ENCODE measurements around the gene ZBTB8OS.

- no peak for TF ChIP-seq RXRA (IDR thresholded peaks at IDR 0.05; ENCODE audit: insufficient read depth, low read depth, low read length)
- no peak for TF ChIP-seq NANOG (IDR thresholded peaks at IDR 0.05; ENCODE audit: insufficient read depth, low read depth, low read length, poor library complexity, severe bottlenecking)
- no peak for TF ChIP-seq CTCF (IDR thresholded peaks at IDR 0.05; ENCODE audit: control extremely low read depth in 1 of 3, insufficient read depth in 1 of 3, low read depth in 1 of 3, low read length in 3 of 3)
- no peak for TF ChIP-seq CHD2 (IDR thresholded peaks at IDR 0.05; ENCODE audit: low read length)
- no peak for TF ChIP-seq RFX5 (IDR thresholded peaks at IDR 0.05; ENCODE audit: borderline replicate concordance, low read depth, low read length)
- no peak for TF ChIP-seq TAF1 (IDR thresholded peaks at IDR 0.05; ENCODE audit: low read depth, low read length)
- no peak for TF ChIP-seq ATF3 (IDR thresholded peaks at IDR 0.05; ENCODE audit: insufficient read depth, low read depth, low read length)
- TF ChIP-seq EP300 (IDR thresholded peaks at IDR 0.05; ENCODE audit: borderline replicate concordance in 1 of 2, low read depth in 2 of 2, low read length in 2 of 2) = no peak
- TF ChIP-seq SRF (IDR thresholded peaks at IDR 0.05; ENCODE audit: low read depth, low read length) = no peak
- TF ChIP-seq SIN3A (conservative IDR thresholded peaks at IDR 0.05 in 1 of 2, IDR thresholded peaks at IDR 0.05 in 1 of 2; ENCODE audit: low read depth in 1 of 2, low read length in 2 of 2) = no peak
- TF ChIP-seq MAX (IDR thresholded peaks at IDR 0.05) = no peak
- TF ChIP-seq KDM4A (IDR thresholded peaks at IDR 0.05; ENCODE audit: low read depth, low read length, severe bottlenecking) = no peak
- TF ChIP-seq POLR2A (IDR thresholded peaks at IDR 0.05; ENCODE audit: control extremely low read depth in 1 of 2, low read depth in 2 of 2, low read length in 2 of 2) = no peak
Measured at GRCh38 chr1:32605711-32606424, 44.5 kb downstream of the ZBTB8OS start.

Data from H1 (cell line).